Measurements from ENCODE around the gene TCEAL3.

DNA sequence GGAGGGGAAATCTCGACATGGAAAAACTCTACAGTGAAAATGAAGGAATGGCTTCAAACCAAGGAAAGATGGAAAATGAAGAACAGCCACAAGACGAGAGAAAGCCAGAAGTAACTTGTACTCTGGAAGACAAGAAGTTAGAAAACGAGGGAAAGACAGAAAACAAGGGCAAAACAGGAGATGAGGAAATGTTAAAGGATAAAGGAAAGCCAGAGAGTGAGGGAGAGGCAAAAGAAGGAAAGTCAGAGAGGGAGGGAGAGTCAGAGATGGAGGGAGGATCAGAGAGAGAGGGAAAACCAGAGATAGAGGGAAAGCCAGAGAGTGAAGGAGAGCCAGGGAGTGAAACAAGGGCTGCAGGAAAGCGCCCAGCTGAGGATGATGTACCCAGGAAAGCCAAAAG, 21.1 kb upstream of the TCEAL3 start:
- TF ChIP-seq, protein P1, sequence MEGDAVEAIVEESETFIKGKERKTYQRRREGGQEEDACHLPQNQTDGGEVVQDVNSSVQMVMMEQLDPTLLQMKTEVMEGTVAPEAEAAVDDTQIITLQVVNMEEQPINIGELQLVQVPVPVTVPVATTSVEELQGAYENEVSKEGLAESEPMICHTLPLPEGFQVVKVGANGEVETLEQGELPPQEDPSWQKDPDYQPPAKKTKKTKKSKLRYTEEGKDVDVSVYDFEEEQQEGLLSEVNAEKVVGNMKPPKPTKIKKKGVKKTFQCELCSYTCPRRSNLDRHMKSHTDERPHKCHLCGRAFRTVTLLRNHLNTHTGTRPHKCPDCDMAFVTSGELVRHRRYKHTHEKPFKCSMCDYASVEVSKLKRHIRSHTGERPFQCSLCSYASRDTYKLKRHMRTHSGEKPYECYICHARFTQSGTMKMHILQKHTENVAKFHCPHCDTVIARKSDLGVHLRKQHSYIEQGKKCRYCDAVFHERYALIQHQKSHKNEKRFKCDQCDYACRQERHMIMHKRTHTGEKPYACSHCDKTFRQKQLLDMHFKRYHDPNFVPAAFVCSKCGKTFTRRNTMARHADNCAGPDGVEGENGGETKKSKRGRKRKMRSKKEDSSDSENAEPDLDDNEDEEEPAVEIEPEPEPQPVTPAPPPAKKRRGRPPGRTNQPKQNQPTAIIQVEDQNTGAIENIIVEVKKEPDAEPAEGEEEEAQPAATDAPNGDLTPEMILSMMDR (IDR thresholded peaks at IDR 0.05), result no peak
- no peak for TF ChIP-seq POLR2A (IDR thresholded peaks at IDR 0.05)
